DOHH2 (cell line): Measurements from ENCODE around the gene TRAF2.

Experiments used
- H3F3A ChIP-seq: fragments of 200-600 bp; sonication (generic), shearing (Covaris generic); 2 replicates; pipeline ENCODE4 v1.6.0; 2016; ENCODE audit warnings: antibody characterized with exemption, mild to moderate bottlenecking; ENCODE audit not compliant: control insufficient read depth, insufficient read depth
- H3K27ac ChIP-seq: fragments of 200-600 bp; sonication (generic); 2 replicates; pipeline ENCODE4 v1.5.1; 2014; ENCODE audit warnings: low read depth, mild to moderate bottlenecking, low read length, moderate library complexity
- H3K27me3 ChIP-seq: fragments of 200-600 bp; sonication (generic); 2 replicates; pipeline ENCODE4 v1.6.1; 2014; ENCODE audit warnings: mild to moderate bottlenecking, low read length, mixed read lengths; ENCODE audit not compliant: control insufficient read depth
- H3K36me3 ChIP-seq: fragments of 200-600 bp; sonication (generic); 2 replicates; pipeline ENCODE4 v1.6.1; 2014; ENCODE audit warnings: mild to moderate bottlenecking, low read length, moderate library complexity, mixed read lengths; ENCODE audit not compliant: control insufficient read depth
- H3K4me1 ChIP-seq: fragments of 200-600 bp; sonication (generic); 2 replicates; pipeline ENCODE4 v1.6.1; 2014; ENCODE audit warnings: mild to moderate bottlenecking, low read length, mixed read lengths; ENCODE audit not compliant: control insufficient read depth
- H3K4me2 ChIP-seq: fragments of 200-600 bp; sonication (generic); 2 replicates; pipeline ENCODE4 v1.6.0; 2014; ENCODE audit warnings: mild to moderate bottlenecking, low read length, moderate library complexity
- H3K4me3 ChIP-seq: fragments of 200-600 bp; sonication (generic); 2 replicates; pipeline ENCODE4 v1.5.1; 2014; ENCODE audit warnings: mild to moderate bottlenecking, low read length, mixed read lengths
- H3K79me2 ChIP-seq: fragments of 200-600 bp; sonication (generic); 2 replicates; pipeline ENCODE4 v1.6.1; 2014; ENCODE audit warnings: mild to moderate bottlenecking, low read length, mixed read lengths; ENCODE audit not compliant: control insufficient read depth
- H3K9me2 ChIP-seq: fragments of 200-600 bp; sonication (generic); replicated peaks from 2 replicates; pipeline ENCODE4 v1.6.1; 2014; ENCODE audit warnings: mild to moderate bottlenecking, low read length, mixed read lengths; ENCODE audit not compliant: control insufficient read depth
- H3K9me3 ChIP-seq: fragments of 200-600 bp; sonication (generic); 2 replicates; pipeline ENCODE4 v1.6.1; 2014; ENCODE audit warnings: antibody characterized with exemption, low read length, mixed read lengths; ENCODE audit not compliant: control insufficient read depth, insufficient read depth
- H4K20me1 ChIP-seq: fragments of 200-600 bp; sonication (generic); 2 replicates; pipeline ENCODE4 v1.6.0; 2014; ENCODE audit warnings: low read depth, mild to moderate bottlenecking, antibody characterized with exemption, low read length, moderate library complexity; ENCODE audit not compliant: control insufficient read depth, insufficient read depth
- EZH2phosphoT487 ChIP-seq: fragments of 200-600 bp; sonication (generic); IDR thresholded peaks from 2 replicates; pipeline ENCODE4 v1.6.1; 2017; ENCODE audit warnings: borderline replicate concordance, mild to moderate bottlenecking, antibody characterized with exemption, low read length, moderate library complexity, mixed read lengths
- TF ChIP-seq, protein P1 (sequence below): fragments of 200-600 bp; sonication (generic); IDR thresholded peaks from one replicate; pipeline ENCODE4 v1.5.1; 2014; ENCODE audit warnings: antibody characterized with exemption, mild to moderate bottlenecking, low read depth, low read length; ENCODE audit not compliant: poor library complexity, severe bottlenecking

TRAF2 gene

DNA sequence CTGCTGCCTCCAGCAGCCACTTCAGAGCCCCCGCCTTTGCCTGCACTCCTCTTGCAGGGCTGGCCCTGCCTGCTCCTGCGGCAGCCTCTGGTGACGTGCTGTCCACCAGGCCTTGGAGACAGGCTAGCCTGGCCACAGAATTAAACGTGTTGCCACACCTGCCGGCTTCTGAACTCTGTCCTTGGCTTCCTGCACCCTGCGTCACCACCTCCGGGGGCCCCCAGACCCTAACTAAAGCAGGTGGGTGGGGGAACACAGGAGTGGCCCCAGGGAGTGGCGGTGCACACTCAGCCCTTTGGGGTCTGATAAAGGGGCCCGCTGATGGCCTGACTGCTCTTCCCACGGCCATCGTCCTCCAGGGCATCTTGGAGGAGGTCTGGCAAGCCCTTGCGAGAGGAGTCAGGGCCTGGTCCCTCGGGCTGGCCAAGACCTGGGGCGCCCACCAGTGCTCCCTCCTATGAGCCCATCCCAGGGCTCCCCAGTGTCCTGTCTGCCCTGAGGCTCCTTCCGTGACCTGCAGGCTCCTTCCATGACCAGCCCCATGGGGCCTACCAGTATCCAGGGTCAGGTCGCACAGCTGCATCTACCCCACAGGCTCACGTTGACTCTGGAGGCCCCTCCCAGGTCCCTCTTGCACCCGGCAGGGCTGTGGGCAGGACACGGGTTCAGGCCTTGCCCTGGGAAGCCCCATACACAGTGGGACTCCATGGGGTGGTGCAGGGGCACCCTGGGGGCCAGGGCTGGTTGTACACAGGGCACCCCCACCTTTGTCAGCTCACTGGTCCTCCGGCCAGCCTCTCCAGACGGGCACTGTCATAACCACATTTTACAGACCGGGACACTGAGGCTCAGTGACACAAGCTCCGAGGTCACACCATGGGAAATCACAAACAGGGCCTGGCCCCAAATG, 35.2 kb upstream of the TRAF2 start:
- H3K4me3 ChIP-seq, result no peak overlapping the region
- H3K4me2 ChIP-seq, result no peak overlapping the region

DNA sequence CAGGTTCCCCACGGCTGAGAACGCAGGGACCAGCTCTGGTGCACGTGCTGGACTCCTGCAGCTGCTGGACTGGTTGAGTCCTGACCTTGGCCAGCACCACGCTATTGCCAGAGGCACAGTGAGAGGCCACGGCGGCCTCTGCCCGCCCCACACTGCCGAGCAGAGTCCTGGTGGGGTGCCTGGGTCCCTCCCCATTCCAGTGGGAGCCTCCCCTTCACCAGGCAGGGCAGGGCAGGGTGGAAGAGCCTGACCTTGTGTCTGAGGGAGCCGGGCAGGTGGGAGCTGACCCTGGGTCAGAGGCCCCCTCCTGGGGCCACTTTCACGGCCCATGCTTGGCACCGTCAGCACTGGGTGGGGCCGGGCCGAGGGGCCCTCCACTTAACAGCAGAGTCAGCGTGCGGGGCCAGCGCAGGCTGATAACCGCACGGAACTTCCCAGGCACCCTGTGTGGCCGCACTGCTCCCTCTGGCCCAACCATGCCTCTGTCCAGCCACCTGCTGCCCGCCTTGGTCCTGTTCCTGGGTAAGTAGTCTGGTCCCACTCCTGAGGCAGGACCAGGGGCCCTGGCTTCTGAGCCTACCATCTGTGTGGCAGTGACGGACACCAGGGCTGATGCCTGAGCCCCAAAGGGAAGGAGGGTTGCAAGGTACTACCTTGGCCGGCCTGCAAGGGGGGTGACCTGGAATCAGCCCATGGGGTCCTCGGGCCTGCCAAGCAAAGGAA, 34.2 kb upstream of the TRAF2 start, which contains the start of gene MAMDC4:
TSS of gene MAMDC4 (plus strand) at position 406 of the 723 bp plus-strand sequence. CDS start at position 477, 71 bp downstream.
- Histone ChIP-seq H3K9me3 (no peaks in the 10 kb centered on the region), H3K4me1 (peaks cover 21% of the 10 kb centered on the region), H4K20me1 (peaks cover 6% of the 10 kb centered on the region; the same call in 1 of the 2 replicates), H3F3A (no peaks in the 10 kb centered on the region; the same call in 1 of the 2 replicates), H3K4me3 (no peak within 1 kb of the TSS), H3K36me3 (peaks cover 21% of the 10 kb centered on the region; the same call in 1 of the 2 replicates), H3K4me2 (no peak within 1 kb of the TSS), H3K9me2 (no peaks in the 10 kb centered on the region), H3K79me2 (peaks cover 13% of the 10 kb centered on the region), H3K27me3 (no peaks in the 10 kb centered on the region), H3K27ac (no peak within 1 kb of the TSS)
- TF ChIP-seq, protein P1, sequence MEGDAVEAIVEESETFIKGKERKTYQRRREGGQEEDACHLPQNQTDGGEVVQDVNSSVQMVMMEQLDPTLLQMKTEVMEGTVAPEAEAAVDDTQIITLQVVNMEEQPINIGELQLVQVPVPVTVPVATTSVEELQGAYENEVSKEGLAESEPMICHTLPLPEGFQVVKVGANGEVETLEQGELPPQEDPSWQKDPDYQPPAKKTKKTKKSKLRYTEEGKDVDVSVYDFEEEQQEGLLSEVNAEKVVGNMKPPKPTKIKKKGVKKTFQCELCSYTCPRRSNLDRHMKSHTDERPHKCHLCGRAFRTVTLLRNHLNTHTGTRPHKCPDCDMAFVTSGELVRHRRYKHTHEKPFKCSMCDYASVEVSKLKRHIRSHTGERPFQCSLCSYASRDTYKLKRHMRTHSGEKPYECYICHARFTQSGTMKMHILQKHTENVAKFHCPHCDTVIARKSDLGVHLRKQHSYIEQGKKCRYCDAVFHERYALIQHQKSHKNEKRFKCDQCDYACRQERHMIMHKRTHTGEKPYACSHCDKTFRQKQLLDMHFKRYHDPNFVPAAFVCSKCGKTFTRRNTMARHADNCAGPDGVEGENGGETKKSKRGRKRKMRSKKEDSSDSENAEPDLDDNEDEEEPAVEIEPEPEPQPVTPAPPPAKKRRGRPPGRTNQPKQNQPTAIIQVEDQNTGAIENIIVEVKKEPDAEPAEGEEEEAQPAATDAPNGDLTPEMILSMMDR, result no peak
- TF ChIP-seq EZH2phosphoT487, result no peak

More for the DNA sequence above, 35.2 kb upstream of the TRAF2 start:
- Histone ChIP-seq H3K9me2 (no peaks in the 10 kb centered on the region), H3K4me1 (peaks cover 21% of the 10 kb centered on the region), H4K20me1 (peaks cover 6% of the 10 kb centered on the region; the same call in 1 of the 2 replicates), H3K27me3 (no peaks in the 10 kb centered on the region), H3K27ac (no peak overlapping the region), H3K9me3 (no peaks in the 10 kb centered on the region), H3K36me3 (peaks cover 21% of the 10 kb centered on the region; the same call in 1 of the 2 replicates), H3F3A (no peaks in the 10 kb centered on the region; the same call in 1 of the 2 replicates), H3K79me2 (peaks cover 13% of the 10 kb centered on the region)
- TF ChIP-seq, protein P1, result no peak
- no peak for TF ChIP-seq EZH2phosphoT487

DNA sequence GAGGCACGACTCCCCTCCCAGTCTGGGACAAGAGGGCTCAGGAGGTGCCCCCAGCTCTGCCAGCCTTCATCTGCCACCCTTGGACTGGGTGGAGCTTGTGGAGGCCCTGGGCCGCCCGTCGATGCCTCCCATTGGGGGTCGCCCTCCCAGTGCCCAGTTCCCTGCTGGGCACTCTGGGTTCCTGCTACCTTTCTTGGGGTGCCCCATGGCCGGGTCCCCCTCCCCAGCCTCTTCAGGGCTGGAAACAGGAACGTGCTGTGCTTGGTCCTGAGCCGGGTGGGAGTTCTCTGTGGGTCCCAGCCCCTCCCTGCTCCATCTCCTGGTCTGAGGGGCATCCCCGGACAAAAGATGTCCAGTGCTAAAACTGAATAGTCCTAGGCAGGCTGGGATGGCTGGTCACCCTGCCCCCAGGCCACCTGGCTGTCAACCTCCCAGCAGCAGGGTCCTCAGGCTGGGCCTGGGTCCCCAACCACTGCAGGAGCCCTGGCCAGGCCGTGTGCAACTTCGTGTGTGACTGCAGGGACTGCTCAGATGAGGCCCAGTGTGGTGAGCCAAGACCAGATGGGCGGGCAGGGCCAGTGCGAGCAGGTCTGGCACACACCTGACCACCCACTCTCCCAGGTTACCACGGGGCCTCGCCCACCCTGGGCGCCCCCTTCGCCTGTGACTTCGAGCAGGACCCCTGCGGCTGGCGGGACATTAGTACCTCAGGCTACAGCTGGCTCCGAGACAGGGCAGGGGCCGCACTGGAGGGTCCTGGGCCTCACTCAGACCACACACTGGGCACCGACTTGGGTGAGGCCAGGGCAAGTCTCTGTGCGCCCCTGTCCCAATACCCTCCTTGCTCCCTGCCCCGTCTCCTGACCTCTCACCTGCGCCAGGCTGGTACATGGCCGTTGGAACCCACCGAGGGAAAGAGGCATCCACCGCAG, 33.4 kb upstream of the TRAF2 start:
- no peaks in the 10 kb centered on the region for H3K9me3 ChIP-seq
- no peaks in the 10 kb centered on the region for H3K9me2 ChIP-seq
- H3K4me1 ChIP-seq, result peaks cover 14% of the 10 kb centered on the region
- H3K27me3 ChIP-seq, result no peaks in the 10 kb centered on the region
- no peak overlapping the region for H3K27ac ChIP-seq
- no peak overlapping the region for H3K4me2 ChIP-seq
- TF ChIP-seq, protein P1, result no peak
- TF ChIP-seq EZH2phosphoT487, result no peak
- peaks cover 21% of the 10 kb centered on the region; the same call in 1 of the 2 replicates for H3K36me3 ChIP-seq
- H3F3A ChIP-seq, result no peaks in the 10 kb centered on the region; the same call in 1 of the 2 replicates
- H3K79me2 ChIP-seq, result peaks cover 12% of the 10 kb centered on the region
- H4K20me1 ChIP-seq, result peaks cover 6% of the 10 kb centered on the region; the same call in 1 of the 2 replicates
- no peak overlapping the region for H3K4me3 ChIP-seq
